IMR-90 (cell line): ENCODE results near the gene SOST. TPM values are rescaled to one million over a fixed set of nuclear protein-coding genes. Genes with fewer than 3 reads are reported as not detected.

ENCODE experiments used
- ATAC-seq: fragments of 200-7000 bp; cut with Tn5 transposase; 2 replicates; pipeline ENCODE4 v1.9.1; 2020; ENCODE audit warnings: low read depth, mild to moderate bottlenecking, moderate library complexity
- BruUV-seq: library from RNA; stranded (reverse); fragments of 400-500 nt; replicated peaks from 2 replicates; lab custom pipeline; 2021; lab: Mats Ljungman, UMichigan
- CTCF ChIA-PET: fragments of 300-600 bp; formaldehyde crosslinking; extraction: SDS; loops from one replicate; lab custom pipeline; 2021; ENCODE audit warnings: antibody characterized with exemption; lab: Yijun Ruan, JAX
- POLR2A ChIA-PET: fragments of 300-600 bp; sonication (Branson Sonifier 250); formaldehyde crosslinking; loops from one replicate; lab custom pipeline; 2022; ENCODE audit warnings: antibody characterized with exemption; ENCODE audit not compliant: unreplicated experiment; lab: Charles Lee
- DNase-seq: peaks from one replicate; pipeline ENCODE4 v3.0.0; 2013
- H2AFZ ChIP-seq: replicated peaks from 2 replicates; pipeline ENCODE3; 2013; ENCODE audit warnings: low read length, mild to moderate bottlenecking; ENCODE audit not compliant: poor library complexity
- H2AK5ac ChIP-seq: 2 replicates; pipeline ENCODE4 v1.6.1; 2013; ENCODE audit warnings: low read depth, low read length, inconsistent platforms
- H2AK9ac ChIP-seq: replicated peaks from 2 replicates; pipeline ENCODE3; 2013; ENCODE audit warnings: mild to moderate bottlenecking, low read depth, low read length, moderate library complexity; ENCODE audit not compliant: poor library complexity
- H2BK120ac ChIP-seq: 2 replicates; pipeline ENCODE4 v1.6.1; 2013; ENCODE audit warnings: low read depth, low read length, inconsistent platforms
- H2BK15ac ChIP-seq: 3 replicates; pipeline ENCODE4 v1.6.1; 2013; ENCODE audit warnings: low read depth, low read length, inconsistent platforms
- H2BK20ac ChIP-seq: 2 replicates; pipeline ENCODE4 v1.6.1; 2013; ENCODE audit warnings: low read depth, mild to moderate bottlenecking, inconsistent platforms, low read length, moderate library complexity
- H2BK5ac ChIP-seq: 2 replicates; pipeline ENCODE4 v1.6.1; 2013; ENCODE audit warnings: mild to moderate bottlenecking, low read depth, low read length, inconsistent platforms; ENCODE audit not compliant: poor library complexity, severe bottlenecking
- H3K14ac ChIP-seq: replicated peaks from 2 replicates; pipeline ENCODE4 v1.6.1; 2013; ENCODE audit warnings: low read depth, low read length, inconsistent platforms
- H3K18ac ChIP-seq: 2 replicates; pipeline ENCODE4 v1.6.1; 2013; ENCODE audit warnings: low read depth, low read length, control low read depth
- H3K23ac ChIP-seq: 2 replicates; pipeline ENCODE4 v1.6.1; 2013; ENCODE audit warnings: low read depth, low read length, inconsistent platforms
- H3K27ac ChIP-seq: 2 replicates; pipeline ENCODE4 v1.5.1; 2013; ENCODE audit warnings: mild to moderate bottlenecking, control low read depth, low read length; ENCODE audit not compliant: insufficient read depth
- H3K27me3 ChIP-seq: 2 replicates; pipeline ENCODE4 v1.6.1; 2013; ENCODE audit warnings: low read length; ENCODE audit not compliant: control insufficient read depth, insufficient read depth
- H3K36me3 ChIP-seq: 2 replicates; pipeline ENCODE4 v1.6.1; 2013; ENCODE audit warnings: low read length, mixed read lengths; ENCODE audit not compliant: control insufficient read depth, insufficient read depth
- H3K4ac ChIP-seq: 2 replicates; pipeline ENCODE4 v1.6.1; 2013; ENCODE audit warnings: low read depth, low read length, inconsistent platforms
- H3K4me1 ChIP-seq: 2 replicates; pipeline ENCODE4 v1.6.1; 2013; ENCODE audit warnings: low read length, mixed read lengths; ENCODE audit not compliant: control insufficient read depth, insufficient read depth
- H3K4me2 ChIP-seq: 2 replicates; pipeline ENCODE4 v1.6.1; 2013; ENCODE audit warnings: low read depth, mild to moderate bottlenecking, control low read depth, low read length, moderate library complexity
- H3K4me3 ChIP-seq: 2 replicates; pipeline ENCODE4 v1.5.1; 2013; ENCODE audit warnings: low read depth, mild to moderate bottlenecking, control low read depth, low read length, moderate library complexity; ENCODE audit not compliant: insufficient read depth
- H3K56ac ChIP-seq: 2 replicates; pipeline ENCODE4 v1.6.1; 2013; ENCODE audit warnings: low read length, inconsistent platforms; ENCODE audit not compliant: insufficient read depth; ENCODE audit errors: extremely low read depth
- H3K79me1 ChIP-seq, 2 experiments: 2 replicates each; pipeline ENCODE4 v1.6.1; 2013; ENCODE audit warnings: low read length in 2 of 2, inconsistent platforms in 1 of 2, low read depth in 1 of 2
- H3K9ac ChIP-seq: 2 replicates; pipeline ENCODE4 v1.6.1; 2013; ENCODE audit warnings: low read depth, low read length, control low read depth
- H3K9me1 ChIP-seq: 2 replicates; pipeline ENCODE4 v1.6.1; 2013; ENCODE audit warnings: low read length, inconsistent platforms; ENCODE audit not compliant: insufficient read depth
- H3K9me3 ChIP-seq: 2 replicates; pipeline ENCODE4 v1.6.1; 2013; ENCODE audit warnings: low read length; ENCODE audit not compliant: control insufficient read depth, insufficient read depth
- H4K20me1 ChIP-seq: 2 replicates; pipeline ENCODE4 v1.6.1; 2013; ENCODE audit warnings: low read length, inconsistent platforms; ENCODE audit not compliant: insufficient read depth
- H4K5ac ChIP-seq: 2 replicates; pipeline ENCODE4 v1.6.1; 2013; ENCODE audit warnings: mild to moderate bottlenecking, low read depth, low read length, control low read depth
- H4K8ac ChIP-seq, 2 experiments: 2 replicates each; pipeline ENCODE4 v1.6.1; 2013; ENCODE audit warnings: low read depth in 2 of 2, low read length in 2 of 2, control low read depth in 1 of 2, inconsistent platforms in 1 of 2
- H4K91ac ChIP-seq: 2 replicates; pipeline ENCODE4 v1.6.1; 2013; ENCODE audit warnings: low read depth, low read length, inconsistent platforms; ENCODE audit not compliant: insufficient read depth
- CHD1 ChIP-seq: IDR thresholded peaks from 2 replicates; pipeline ENCODE4 v1.6.1; 2012; ENCODE audit warnings: low read depth, low read length, improper control_type of control experiment
- MXI1 ChIP-seq: IDR thresholded peaks from 2 replicates; pipeline ENCODE4 v1.6.1; 2012; ENCODE audit warnings: low read depth, mild to moderate bottlenecking, low read length, moderate library complexity, borderline replicate concordance
- NFE2L2 ChIP-seq: fragments of 150-350 bp; IDR thresholded peaks from 2 replicates; pipeline ENCODE4 v1.6.1; 2016; ENCODE audit warnings: low read depth, mild to moderate bottlenecking, low read length
- POLR2A ChIP-seq: IDR thresholded peaks from 2 replicates; pipeline ENCODE4 v1.6.1; 2012; ENCODE audit warnings: mild to moderate bottlenecking, low read depth, low read length
- RAD21 ChIP-seq: IDR thresholded peaks from 2 replicates; pipeline ENCODE4 v1.6.1; 2012; ENCODE audit warnings: low read length, improper control_type of control experiment
- RFX5 ChIP-seq: IDR thresholded peaks from 2 replicates; pipeline ENCODE4 v1.8.0; 2012; ENCODE audit warnings: low read depth, mild to moderate bottlenecking, low read length, moderate library complexity
- SMC3 ChIP-seq: fragments of 150-350 bp; IDR thresholded peaks from 2 replicates; pipeline ENCODE4 v1.6.1; 2016; ENCODE audit warnings: low read depth, mild to moderate bottlenecking, antibody characterized with exemption, low read length, moderate library complexity
- WGBS, 2 experiments: methylation state at CpG; one replicate each; pipeline versions ENCODE4 v1.1.5 to v1.1.7; 2013; ENCODE audit warnings: missing lambda C conversion rate in 2 of 2; ENCODE audit not compliant: insufficient read length in 1 of 2; ENCODE audit errors: extremely low coverage in 2 of 2; 5-methylcytosine and 5-hydroxymethylcytosine counted together
- dilution Hi-C: fragments of 300-500 bp; cut with HindIII; formaldehyde crosslinking; loops from one replicate; pipeline ENCODE4 v1.14.3; 2018; ENCODE audit warnings: low sequenced_read_pairs; ENCODE audit not compliant: unreplicated experiment
- in situ Hi-C: fragments of 300-500 bp; cut with MboI; formaldehyde crosslinking; loops from 3 replicates; pipeline ENCODE4 v1.14.3; 2019; ENCODE audit warnings: low sequenced_read_pairs, inconsistent platforms, mixed read lengths
- intact Hi-C: fragments of 100-400 bp; cut with micrococcal nuclease; formaldehyde crosslinking; loops from 2 replicates; pipeline ENCODE4 v1.10.0; 2022
- polyA plus RNA-seq, 3 experiments: library from polyadenylated mRNA; depleted of rRNA; stranded (reverse); fragments of >200 nt; gene quantifications; 2 replicates each; pipeline ENCODE4 v1.2.3, GENCODE V29; 2012; ENCODE audit warnings: low replicate concordance in 1 of 3
- total RNA-seq: library from RNA; depleted of rRNA; stranded (reverse); fragments of >200 nt; gene quantifications from 2 replicates; pipeline ENCODE4 v1.2.3, GENCODE V29; 2012
- TF ChIP-seq, protein P1 (sequence below): fragments of 150-350 bp; IDR thresholded peaks from 2 replicates; pipeline ENCODE4 v1.6.1; 2016; ENCODE audit warnings: low read depth, mild to moderate bottlenecking, low read length, moderate library complexity, borderline replicate concordance

The SOST gene
- total and polyA plus RNA-seq, 2 of the 4 experiments (the other 2 are of a cell fraction), result not detected

DNA sequence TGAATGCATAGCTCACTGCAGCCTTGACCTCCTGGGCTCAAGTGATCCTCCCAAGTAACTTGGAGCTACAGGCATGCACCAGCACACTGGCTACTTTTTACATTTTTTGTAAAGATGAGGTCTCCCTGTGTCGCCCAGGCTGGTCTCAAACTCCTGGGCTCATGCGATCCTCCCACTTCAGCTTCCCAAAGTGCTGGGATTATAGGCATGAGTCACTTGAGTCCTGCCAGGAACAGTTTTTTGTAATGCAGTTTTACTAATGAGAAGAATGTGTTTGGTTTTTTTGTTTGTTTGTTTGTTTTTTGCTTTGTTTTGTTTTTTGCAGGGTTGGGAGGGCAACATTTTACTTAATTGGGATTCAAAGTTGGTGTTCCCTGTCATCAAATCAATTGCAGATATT lies 22.2 kb downstream of the SOST start:
- Histone ChIP-seq H3K9me3 (no peaks in the 10 kb centered on the region), H2BK20ac (no peak overlapping the region), H2BK120ac (no peak overlapping the region), H3K36me3 (no peaks in the 10 kb centered on the region), H3K14ac (no peak overlapping the region), H2AFZ (no peak overlapping the region), H4K91ac (no peak overlapping the region), H3K56ac (no peak overlapping the region), H4K20me1 (no peaks in the 10 kb centered on the region), H3K4me1 (peaks cover 21% of the 10 kb centered on the region), H3K4me2 (no peak overlapping the region), H2AK9ac (no peak overlapping the region), H2AK5ac (no peak overlapping the region), H3K27ac (no peak overlapping the region), H3K27me3 (no peaks in the 10 kb centered on the region), H3K9me1 (peaks cover 19% of the 10 kb centered on the region), H2BK15ac (no peak overlapping the region), H3K18ac (no peak overlapping the region), H3K23ac (no peak overlapping the region), H3K4ac (no peak overlapping the region), H4K5ac (no peak overlapping the region), H3K4me3 (no peak overlapping the region), H3K9ac (no peak overlapping the region), H4K8ac (no peak overlapping the region), H2BK5ac (no peak overlapping the region), H3K79me1 (no peaks in the 10 kb centered on the region)
- POLR2A ChIA-PET, result no interaction called here
- ATAC-seq, result no peak
- WGBS, 2 experiments, result no CpG with 5 or more reads among the region's 2 CpGs
- CTCF ChIA-PET, result no interaction called here
- in situ Hi-C loops, result no loop called here
- no peak for TF ChIP-seq RFX5
- no peak for TF ChIP-seq CHD1
- TF ChIP-seq MXI1, result no peak
- TF ChIP-seq POLR2A, result no peak
- no peak for TF ChIP-seq RAD21
- no peak for TF ChIP-seq SMC3
- TF ChIP-seq, protein P1, sequence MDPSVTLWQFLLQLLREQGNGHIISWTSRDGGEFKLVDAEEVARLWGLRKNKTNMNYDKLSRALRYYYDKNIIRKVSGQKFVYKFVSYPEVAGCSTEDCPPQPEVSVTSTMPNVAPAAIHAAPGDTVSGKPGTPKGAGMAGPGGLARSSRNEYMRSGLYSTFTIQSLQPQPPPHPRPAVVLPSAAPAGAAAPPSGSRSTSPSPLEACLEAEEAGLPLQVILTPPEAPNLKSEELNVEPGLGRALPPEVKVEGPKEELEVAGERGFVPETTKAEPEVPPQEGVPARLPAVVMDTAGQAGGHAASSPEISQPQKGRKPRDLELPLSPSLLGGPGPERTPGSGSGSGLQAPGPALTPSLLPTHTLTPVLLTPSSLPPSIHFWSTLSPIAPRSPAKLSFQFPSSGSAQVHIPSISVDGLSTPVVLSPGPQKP, result no peak
- TF ChIP-seq NFE2L2, result no peak
- BruUV-seq, result no TSS peak
- dilution Hi-C loops, result no loop called here
- intact Hi-C loops, result no loop called here
- DNase-seq, result no peak
